CD4-positive, alpha-beta T cell (primary cell): ENCODE data around the gene SLC38A10. TPM values are rescaled to one million over a fixed set of nuclear protein-coding genes. Genes with fewer than 3 reads are reported as not detected.
A peak's percentile ranks its signal among the peaks of the same experiment; 100 is the strongest.

ENCODE experiments used
- ATAC-seq: fragments of 200-7000 bp; cut with Tn5 transposase; one replicate; pipeline ENCODE4 v1.10.0; 2022; ENCODE audit warnings: mild to moderate bottlenecking; ENCODE audit not compliant: poor library complexity
- CTCF ChIA-PET: fragments of 350-600 bp; sonication (Branson Sonifier 250); formaldehyde crosslinking; loops from one replicate; lab custom pipeline; 2021; ENCODE audit warnings: antibody characterized with exemption, inconsistent platforms; lab: Charles Lee
- POLR2A ChIA-PET: fragments of 350-600 bp; sonication (Branson Sonifier 250); formaldehyde crosslinking; loops from one replicate; lab custom pipeline; 2021; ENCODE audit warnings: antibody characterized with exemption, inconsistent platforms; lab: Charles Lee
- DNase-seq, 14 experiments: peaks; one replicate each; pipeline ENCODE4 v3.0.0-alpha.2; 2013 to 2020; ENCODE audit warnings: mixed read lengths in 2 of 14
- H3K27ac ChIP-seq, 2 donors: one replicate each; pipeline versions ENCODE4 v1.5.1 to v1.7.0; 2013; ENCODE audit warnings: low read length in 2 of 2, low read depth in 1 of 2, mild to moderate bottlenecking in 1 of 2
- H3K27me3 ChIP-seq, 2 experiments: 1 replicate in 1 of 2; 2 replicates in 1 of 2; pipeline versions ENCODE4 v1.6.1 to v1.7.0; 2013; ENCODE audit warnings: low read length in 2 of 2, control low read depth in 1 of 2, mild to moderate bottlenecking in 1 of 2, moderate library complexity in 1 of 2; ENCODE audit not compliant: insufficient read depth in 2 of 2, control insufficient read depth in 1 of 2
- H3K36me3 ChIP-seq: one replicate; pipeline ENCODE4 v1.6.1; 2013; ENCODE audit warnings: low read length, control low read depth; ENCODE audit not compliant: insufficient read depth
- H3K4me1 ChIP-seq: one replicate; pipeline ENCODE4 v1.6.1; 2013; ENCODE audit warnings: low read length, control low read depth; ENCODE audit not compliant: insufficient read depth
- H3K4me3 ChIP-seq: one replicate; pipeline ENCODE4 v1.5.1; 2013; ENCODE audit warnings: mild to moderate bottlenecking, low read length, moderate library complexity
- H3K9me3 ChIP-seq, 2 experiments: 1 replicate in 1 of 2; 2 replicates in 1 of 2; pipeline versions ENCODE4 v1.6.1 to v1.7.0; 2013; ENCODE audit warnings: low read length in 2 of 2, mild to moderate bottlenecking in 2 of 2, control low read depth in 1 of 2, moderate library complexity in 1 of 2; ENCODE audit not compliant: control insufficient read depth in 1 of 2, insufficient read depth in 1 of 2
- H3K27ac Mint-ChIP-seq: one replicate; pipeline ENCODE4 v1.8.0; 2020; ENCODE audit warnings: mixed read lengths
- H3K27me3 Mint-ChIP-seq: one replicate; pipeline ENCODE4 v1.8.0; 2021; ENCODE audit warnings: mixed read lengths
- H3K36me3 Mint-ChIP-seq: one replicate; pipeline ENCODE4 v1.8.0; 2021; ENCODE audit warnings: low read depth, mixed read lengths
- H3K4me1 Mint-ChIP-seq: one replicate; pipeline ENCODE4 v1.8.0; 2021; ENCODE audit warnings: low read depth, mixed read lengths
- H3K4me3 Mint-ChIP-seq: one replicate; pipeline ENCODE4 v1.8.0; 2020; ENCODE audit warnings: mild to moderate bottlenecking, mixed read lengths
- H3K9me3 Mint-ChIP-seq: one replicate; pipeline ENCODE4 v1.8.0; 2020; ENCODE audit warnings: mixed read lengths
- CTCF ChIP-seq: fragments of 200-600 bp; IDR thresholded peaks from one replicate; pipeline ENCODE4 v1.8.0; 2022; ENCODE audit warnings: antibody characterized with exemption, mild to moderate bottlenecking
- intact Hi-C, 2 experiments: fragments of 100-400 bp; cut with DNase I in 1 of 2; cut with micrococcal nuclease in 1 of 2; formaldehyde crosslinking; loops; one replicate each; pipeline versions ENCODE4 v1.15.1 to v1.9.0; 2023 to 2025; cut with DNase I, micrococcal nuclease
- total RNA-seq, 174 experiments: library from RNA in 2 of 174; stranded (reverse) in 2 of 174; gene quantifications; one replicate each; pipeline ENCODE4 v1.2.3 and lab custom pipeline; 2021 to 2026

SLC38A10 gene
- total RNA-seq, 2 experiments from 2014 or later, result 22.8 to 26.4 TPM

- Histone ChIP-seq H3K36me3 (peaks cover 19% of the 10 kb centered on the region), H3K4me1 (peaks cover 21% of the 10 kb centered on the region), H3K9me3 (no peaks in the 10 kb centered on the region), H3K4me3 (no peak overlapping the region), H3K27me3 (no peaks in the 10 kb centered on the region), H3K27ac (no peak overlapping the region)
- POLR2A ChIA-PET, result interaction anchor here (1.1 kb wide), 1 partner anchor 22 kb away, joined by 3 read pairs; the partner anchor contains the start of gene CEP131
- Mint-ChIP-seq H3K36me3 (peaks cover 5% of the 10 kb centered on the region), H3K9me3 (no peaks in the 10 kb centered on the region), H3K27me3 (no peaks in the 10 kb centered on the region), H3K4me3 (no peak overlapping the region), H3K4me1 (peaks cover 14% of the 10 kb centered on the region), H3K27ac (no peak overlapping the region)
- intact Hi-C loops, result no loop called here
- ATAC-seq (no peak), DNase-seq (no peak)
- CTCF ChIA-PET, result no interaction called here
- TF ChIP-seq CTCF, result no peak
Observed at GRCh38 chr17:81245024-81245664, 50.0 kb downstream of the SLC38A10 start.

- ChIA-PET POLR2A (interaction anchor here (1.1 kb wide), 1 partner anchor 22 kb away, joined by 3 read pairs; the partner anchor contains the start of gene CEP131), CTCF (no interaction called here)
- Histone ChIP-seq H3K27ac (no peak overlapping the region), H3K4me1 (peaks cover 28% of the 10 kb centered on the region), H3K9me3 (no peaks in the 10 kb centered on the region), H3K36me3 (peaks cover 13% of the 10 kb centered on the region), H3K27me3 (no peaks in the 10 kb centered on the region), H3K4me3 (no peak overlapping the region)
- Mint-ChIP-seq H3K4me1 (peaks cover 18% of the 10 kb centered on the region), H3K27me3 (no peaks in the 10 kb centered on the region), H3K36me3 (peaks cover 5% of the 10 kb centered on the region), H3K9me3 (no peaks in the 10 kb centered on the region), H3K27ac (no peak overlapping the region), H3K4me3 (peak overlapping the region; percentile 15)
- TF ChIP-seq CTCF, result no peak
- intact Hi-C loops, result loop anchor here (5.0 kb wide), 2 partner anchors 102 to 212 kb away; no protein-coding TSS in a partner anchor
- ATAC-seq (no peak), DNase-seq (no peak)
Observed at GRCh38 chr17:81244358-81245023, 50.6 kb downstream of the SLC38A10 start.

GRCh38 chr17:81243333-81243664, 51.8 kb downstream of the SLC38A10 start:
- Histone ChIP-seq H3K4me1 (peaks cover 30% of the 10 kb centered on the region), H3K4me3 (no peak overlapping the region), H3K27ac (no peak overlapping the region), H3K36me3 (peaks cover 11% of the 10 kb centered on the region), H3K27me3 (no peaks in the 10 kb centered on the region), H3K9me3 (no peaks in the 10 kb centered on the region)
- peaks cover 23% of the 10 kb centered on the region for H3K4me1 Mint-ChIP-seq
- POLR2A ChIA-PET, result no interaction called here
- intact Hi-C loops, result loop anchor here (5.0 kb wide), 2 partner anchors 101 to 211 kb away; no protein-coding TSS in a partner anchor
- H3K27me3 Mint-ChIP-seq, result no peaks in the 10 kb centered on the region
- no peaks in the 10 kb centered on the region for H3K9me3 Mint-ChIP-seq
- H3K36me3 Mint-ChIP-seq, result peaks cover 10% of the 10 kb centered on the region
- H3K4me3 Mint-ChIP-seq, result no peak overlapping the region
- no peak overlapping the region for H3K27ac Mint-ChIP-seq
- CTCF ChIA-PET, result no interaction called here
- DNase-seq, result no peak
- no peak for TF ChIP-seq CTCF
- no peak for ATAC-seq
